Gastroesophageal sphincter (tissue), 3 donors: ENCODE measurements around the gene ITPK1.

Experiments
- POLR2A ChIP-seq, 2 donors: fragments of 450-650 bp; IDR thresholded peaks; one replicate each; pipeline ENCODE4 v1.6.1; 2017; ENCODE audit warnings: antibody characterized with exemption in 2 of 2, mild to moderate bottlenecking in 2 of 2, moderate library complexity in 1 of 2
- POLR2AphosphoS5 ChIP-seq: sonication (generic); formaldehyde crosslinking; IDR thresholded peaks from one replicate; pipeline ENCODE4 v1.6.1; 2017; ENCODE audit warnings: antibody characterized with exemption
- TF ChIP-seq, protein P1 (sequence below), 4 experiments: fragments of 200-600 bp in 2 of 4; fragments of 450-650 bp in 2 of 4; sonication (generic) in 1 of 4; IDR thresholded peaks; one replicate each; pipeline ENCODE4 v1.5.1; 2017 to 2019; ENCODE audit warnings: antibody characterized with exemption in 4 of 4, mild to moderate bottlenecking in 2 of 4, moderate library complexity in 2 of 4

DNA sequence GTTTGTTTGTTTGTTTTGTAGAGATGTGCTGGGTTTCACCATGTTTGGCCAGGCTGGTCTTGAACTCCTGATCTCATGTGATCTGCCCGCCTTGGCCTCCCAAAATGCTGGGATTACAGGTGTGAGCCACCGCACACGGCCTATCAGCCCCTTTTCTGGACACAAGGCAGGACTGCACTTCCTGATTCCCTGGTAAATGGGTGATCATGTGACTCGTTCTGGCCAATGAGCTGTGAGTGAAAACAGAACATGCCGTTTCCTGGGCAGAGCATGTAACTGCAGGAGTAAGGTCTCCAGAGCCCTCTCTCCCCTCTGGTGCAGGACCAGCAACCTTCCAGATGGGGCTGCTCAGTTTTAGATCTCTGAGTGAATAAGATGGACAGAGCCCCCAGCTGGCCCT lies 92.7 kb downstream of the ITPK1 start:
- TF ChIP-seq, protein P1, sequence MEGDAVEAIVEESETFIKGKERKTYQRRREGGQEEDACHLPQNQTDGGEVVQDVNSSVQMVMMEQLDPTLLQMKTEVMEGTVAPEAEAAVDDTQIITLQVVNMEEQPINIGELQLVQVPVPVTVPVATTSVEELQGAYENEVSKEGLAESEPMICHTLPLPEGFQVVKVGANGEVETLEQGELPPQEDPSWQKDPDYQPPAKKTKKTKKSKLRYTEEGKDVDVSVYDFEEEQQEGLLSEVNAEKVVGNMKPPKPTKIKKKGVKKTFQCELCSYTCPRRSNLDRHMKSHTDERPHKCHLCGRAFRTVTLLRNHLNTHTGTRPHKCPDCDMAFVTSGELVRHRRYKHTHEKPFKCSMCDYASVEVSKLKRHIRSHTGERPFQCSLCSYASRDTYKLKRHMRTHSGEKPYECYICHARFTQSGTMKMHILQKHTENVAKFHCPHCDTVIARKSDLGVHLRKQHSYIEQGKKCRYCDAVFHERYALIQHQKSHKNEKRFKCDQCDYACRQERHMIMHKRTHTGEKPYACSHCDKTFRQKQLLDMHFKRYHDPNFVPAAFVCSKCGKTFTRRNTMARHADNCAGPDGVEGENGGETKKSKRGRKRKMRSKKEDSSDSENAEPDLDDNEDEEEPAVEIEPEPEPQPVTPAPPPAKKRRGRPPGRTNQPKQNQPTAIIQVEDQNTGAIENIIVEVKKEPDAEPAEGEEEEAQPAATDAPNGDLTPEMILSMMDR (IDR thresholded peaks at IDR 0.05), result no peak
- TF ChIP-seq POLR2AphosphoS5 (no peak), POLR2A (IDR thresholded peaks at IDR 0.05) (no peak)
